Hepatocyte (in vitro differentiated cells): ENCODE results near the gene CLMP.

Experiments used
- CTCF ChIP-seq: fragments of 200-600 bp; sonication (generic); IDR thresholded peaks from 2 replicates; pipeline ENCODE4 v1.5.1; 2016; ENCODE audit warnings: antibody characterized with exemption, mild to moderate bottlenecking; ENCODE audit not compliant: poor library complexity
- EZH2 ChIP-seq: fragments of 200-600 bp; sonication (generic); IDR thresholded peaks from 2 replicates; pipeline ENCODE4 v1.6.1; 2016; ENCODE audit warnings: antibody characterized with exemption, mild to moderate bottlenecking, borderline replicate concordance
- EZH2phosphoT487 ChIP-seq: fragments of 200-600 bp; sonication (generic); IDR thresholded peaks from one replicate; pipeline ENCODE4 v1.6.1; 2018; ENCODE audit warnings: antibody characterized with exemption, mild to moderate bottlenecking, low read depth, moderate library complexity; ENCODE audit not compliant: unreplicated experiment, severe bottlenecking

GRCh38 chr11:123076484-123076883 is 118.6 kb downstream of the CLMP start:
- no peak for TF ChIP-seq CTCF
- no peak for TF ChIP-seq EZH2phosphoT487
- TF ChIP-seq EZH2 = no peak
